ENCODE measurements around the gene EPB41L2. TPM values are rescaled to one million over a fixed set of nuclear protein-coding genes. Genes with fewer than 3 reads are reported as not detected.

Gene EPB41L2
- total and polyA plus RNA-seq, 2 experiments from 2014 or later: 76.2 to 91.7 TPM

- Histone ChIP-seq H3K4me3 (no peak overlapping the region), H3K4me2 (no peak overlapping the region), H2AFZ (no peak overlapping the region), H3K4me1 (ENCODE audit: insufficient read depth) (no peaks in the 10 kb centered on the region), H4K20me1 (replicated peaks; ENCODE audit: insufficient read depth) (no peaks in the 10 kb centered on the region), H3K36me3 (ENCODE audit: insufficient read depth) (0 out of 2 replicates have a peak, but pooled peaks cover 3% of the 10 kb centered on the region), H3K79me2 (replicated peaks; ENCODE audit: insufficient read depth) (no peaks in the 10 kb centered on the region), H3K27ac (ENCODE audit: low read depth) (no peak overlapping the region), H3F3A (replicated peaks; ENCODE audit: low read depth) (no peaks in the 10 kb centered on the region), H3K27me3 (ENCODE audit: insufficient read depth) (no peaks in the 10 kb centered on the region), H3K9me2 (ENCODE audit: insufficient read depth) (no peaks in the 10 kb centered on the region)
- no peak overlapping the region for H3K4me3 Mint-ChIP-seq
- H3K27ac Mint-ChIP-seq: no peak overlapping the region
- no peak for ATAC-seq
- TF ChIP-seq ZNF114 (CRISPR knock-in tag; IDR thresholded peaks at IDR 0.05) (no peak), ETS1 (IDR thresholded peaks at IDR 0.05) (no peak), JUNB (IDR thresholded peaks at IDR 0.05; ENCODE audit: unreplicated experiment) (no peak), EZH2 (IDR thresholded peaks at IDR 0.05; ENCODE audit: low read depth, unreplicated experiment) (no peak), CREB1 (CRISPR knock-in tag; IDR thresholded peaks at IDR 0.05; ENCODE audit: low read depth) (no peak), REST (IDR thresholded peaks at IDR 0.05; ENCODE audit: unreplicated experiment) (no peak)
- H3K36me3 Mint-ChIP-seq (ENCODE audit: low read depth): peaks cover 22% of the 10 kb centered on the region
- H3K27me3 Mint-ChIP-seq (ENCODE audit: insufficient read depth, low read depth, poor library complexity): no peaks in the 10 kb centered on the region
- no peaks in the 10 kb centered on the region for H3K4me1 Mint-ChIP-seq
- H3K9me3 Mint-ChIP-seq: peaks cover 32% of the 10 kb centered on the region
- DNase-seq (ENCODE audit: low spot score): no peak
Measured at GRCh38 chr6:131083687-131084086, 20.6 kb upstream of the EPB41L2 start.

- H3K27ac Mint-ChIP-seq: no peak overlapping the region
- Histone ChIP-seq H3K79me2 (replicated peaks; ENCODE audit: insufficient read depth) (no peaks in the 10 kb centered on the region), H3K27me3 (ENCODE audit: insufficient read depth) (no peaks in the 10 kb centered on the region), H3K9me2 (ENCODE audit: insufficient read depth) (no peaks in the 10 kb centered on the region), H3K4me1 (ENCODE audit: insufficient read depth) (no peaks in the 10 kb centered on the region), H4K20me1 (replicated peaks; ENCODE audit: insufficient read depth) (no peaks in the 10 kb centered on the region), H2AFZ (no peak overlapping the region), H3F3A (replicated peaks; ENCODE audit: low read depth) (no peaks in the 10 kb centered on the region), H3K4me3 (no peak overlapping the region), H3K4me2 (no peak overlapping the region), H3K27ac (ENCODE audit: low read depth) (no peak overlapping the region), H3K36me3 (ENCODE audit: insufficient read depth) (0 out of 2 replicates have a peak, but pooled peaks cover 2% of the 10 kb centered on the region)
- no peak overlapping the region for H3K4me3 Mint-ChIP-seq
- DNase-seq (ENCODE audit: low spot score) (no peak), ATAC-seq (no peak)
- H3K27me3 Mint-ChIP-seq (ENCODE audit: insufficient read depth, low read depth, poor library complexity): no peaks in the 10 kb centered on the region
- H3K9me3 Mint-ChIP-seq: peaks cover 24% of the 10 kb centered on the region
- no peaks in the 10 kb centered on the region for H3K4me1 Mint-ChIP-seq
- peaks cover 19% of the 10 kb centered on the region for H3K36me3 Mint-ChIP-seq (ENCODE audit: low read depth)
- TF ChIP-seq JUNB (IDR thresholded peaks at IDR 0.05; ENCODE audit: unreplicated experiment) (no peak), ZNF462 (CRISPR knock-in tag; IDR thresholded peaks at IDR 0.05) (no peak), ZNF331 (CRISPR knock-in tag; IDR thresholded peaks at IDR 0.05; ENCODE audit: low read depth) (no peak), ETS1 (IDR thresholded peaks at IDR 0.05) (no peak), CREB1 (CRISPR knock-in tag; IDR thresholded peaks at IDR 0.05; ENCODE audit: low read depth) (no peak), STAT1 (IDR thresholded peaks at IDR 0.05; ENCODE audit: unreplicated experiment) (no peak), POLR2AphosphoS5 (IDR thresholded peaks at IDR 0.05; ENCODE audit: low read depth) (no peak), EZH2 (IDR thresholded peaks at IDR 0.05; ENCODE audit: low read depth, unreplicated experiment) (no peak)
Measured at GRCh38 chr6:131082335-131082734, 19.3 kb upstream of the EPB41L2 start.

Measured in GM23338 (cell line).